Activated CD8-positive, alpha-beta memory T cell treated with anti-CD3 and anti-CD28 coated beads for 1 hour (primary cell): ENCODE data around the gene ADSS1.

Source experiments
- DNase-seq, 2 donors: peaks; one replicate each; pipeline ENCODE4 v3.0.0-alpha.2; 2020; ENCODE audit warnings: low read depth in 1 of 2; ENCODE audit errors: extremely low read depth in 1 of 2

Gene ADSS1

DNA sequence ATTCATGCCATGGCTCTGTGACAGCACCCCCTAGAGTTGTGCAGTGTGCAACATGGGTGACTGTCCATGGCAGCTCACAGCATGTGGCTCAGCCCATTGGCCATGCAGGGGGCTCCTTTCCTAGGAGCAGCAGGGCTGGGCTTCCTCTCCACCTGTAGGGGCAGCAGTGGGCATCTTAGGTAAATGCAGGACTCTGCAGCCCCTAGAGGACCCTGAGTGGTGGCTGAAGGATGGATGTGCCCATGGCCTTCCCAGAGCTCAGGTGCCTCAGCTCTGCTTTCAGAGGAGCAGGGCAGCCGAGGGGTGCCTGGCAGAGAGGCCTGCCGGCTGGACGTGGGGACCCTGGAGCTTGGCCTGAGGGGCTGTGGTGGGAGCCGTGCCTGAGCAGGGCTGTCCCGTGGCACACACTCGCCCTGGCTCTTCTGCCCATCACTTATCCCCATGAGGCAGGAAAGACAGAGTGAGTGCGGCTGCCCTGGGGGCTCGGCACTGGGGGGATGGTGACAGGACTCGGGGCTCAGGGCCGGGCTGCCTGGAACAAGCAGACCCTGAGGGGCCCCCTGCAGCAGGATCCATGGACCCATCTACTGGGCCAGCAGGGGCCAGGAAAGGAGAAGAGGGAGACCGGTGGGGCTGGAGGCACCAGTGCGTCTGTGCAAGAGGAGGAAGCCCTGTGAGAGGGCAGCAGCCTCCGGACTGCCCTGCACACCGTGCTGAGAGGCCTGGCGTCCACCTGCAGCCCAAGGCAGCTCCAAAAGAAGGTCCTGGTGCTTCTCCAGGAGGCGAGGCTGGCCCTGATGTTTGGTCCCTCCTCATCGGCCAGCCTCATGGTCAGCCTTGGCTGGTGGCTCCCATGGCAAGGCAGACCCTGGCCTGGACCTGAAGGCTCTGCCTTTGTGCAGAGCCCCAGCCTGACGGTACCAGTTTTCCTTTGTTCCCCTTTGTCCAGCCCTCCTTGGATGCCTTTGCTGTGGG lies 7.6 kb downstream of the ADSS1 start:
- DNase-seq: no peak

DNA sequence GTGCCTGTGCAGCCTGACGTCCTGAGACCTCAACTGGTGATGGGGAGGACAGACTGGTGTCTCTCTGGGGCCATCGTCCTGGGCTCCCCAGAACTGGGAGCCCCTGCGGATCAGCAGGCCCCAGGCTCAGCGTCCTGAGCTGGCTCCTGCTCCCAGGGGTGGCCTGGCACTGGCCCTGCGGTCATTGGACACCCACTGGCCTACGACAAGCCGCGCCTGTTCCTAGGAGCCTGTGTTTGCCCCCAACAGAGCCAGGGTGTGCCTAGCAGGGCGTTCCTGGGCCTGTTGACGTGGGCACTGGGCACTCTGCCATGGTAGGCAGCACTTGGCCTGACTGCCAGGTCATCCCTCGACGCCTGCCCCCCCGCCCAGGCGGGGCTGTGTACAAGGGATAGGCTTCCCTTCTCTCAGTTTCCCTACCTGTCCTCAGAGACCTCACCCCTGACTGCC lies 8.4 kb downstream of the ADSS1 start:
- DNase-seq: no peak

DNA sequence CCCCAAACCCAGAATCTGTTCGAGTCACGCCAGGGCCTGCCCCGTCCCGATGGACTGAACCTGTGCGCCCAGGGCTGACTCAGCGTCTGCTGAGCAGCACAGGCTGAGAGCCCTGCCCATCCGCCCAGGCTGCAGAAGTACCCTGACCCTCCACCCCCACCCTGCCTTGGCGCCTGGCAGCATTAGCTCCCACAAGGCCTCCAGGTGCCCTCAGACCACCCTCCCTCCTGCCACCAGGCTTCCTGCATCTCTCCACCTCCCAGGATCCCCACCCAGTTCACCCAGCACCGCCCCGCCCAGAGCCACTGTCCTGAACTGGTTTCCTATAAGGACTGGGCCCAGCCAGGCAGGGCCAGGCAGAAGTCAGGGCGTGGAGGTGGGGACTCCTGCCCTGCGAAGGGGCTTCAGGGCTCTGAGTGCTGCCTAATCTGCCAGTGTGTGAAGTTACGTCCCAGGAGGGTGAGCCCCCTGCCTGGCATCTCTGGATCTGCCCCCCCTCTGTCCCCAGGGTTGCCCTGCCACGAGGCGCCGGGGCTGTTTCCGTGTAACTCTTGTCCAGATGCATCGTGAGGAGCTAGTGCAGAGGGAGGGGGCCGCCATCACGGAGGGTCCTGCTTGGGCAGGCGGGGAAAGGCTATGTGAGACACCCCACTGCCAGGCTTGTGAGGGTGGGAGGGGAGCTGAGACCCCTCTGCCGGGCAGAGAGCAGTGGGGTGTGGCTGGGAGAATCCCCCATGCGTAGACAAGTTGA lies 9.1 kb downstream of the ADSS1 start:
- DNase-seq: no peak

DNA sequence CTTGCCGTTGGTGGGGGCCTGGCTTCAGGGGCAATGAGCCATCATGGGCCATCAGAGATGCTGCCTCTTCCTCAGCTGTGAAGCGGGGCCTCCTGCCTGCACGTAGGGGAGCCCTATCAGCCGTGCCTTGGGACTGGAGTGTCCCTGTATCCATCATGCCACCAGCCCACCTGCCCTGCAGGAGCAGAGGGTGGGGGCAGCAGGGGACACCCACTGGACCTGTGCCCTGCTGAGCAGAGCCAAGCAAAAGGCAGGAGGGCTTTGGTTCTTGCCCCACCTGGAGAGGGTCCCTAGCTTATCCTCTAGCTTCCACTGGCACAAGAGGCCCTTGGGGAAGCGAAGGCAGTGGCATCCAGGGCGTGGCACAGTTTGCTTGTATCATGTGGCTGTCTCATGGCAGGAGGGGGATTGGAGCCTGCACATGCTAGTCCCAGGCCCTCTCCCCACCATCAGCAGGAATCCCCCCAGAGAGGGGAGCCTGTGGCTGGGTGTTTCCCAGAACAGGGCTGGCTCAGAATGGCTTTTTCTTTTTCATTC lies 10.1 kb downstream of the ADSS1 start:
- no peak for DNase-seq

DNA sequence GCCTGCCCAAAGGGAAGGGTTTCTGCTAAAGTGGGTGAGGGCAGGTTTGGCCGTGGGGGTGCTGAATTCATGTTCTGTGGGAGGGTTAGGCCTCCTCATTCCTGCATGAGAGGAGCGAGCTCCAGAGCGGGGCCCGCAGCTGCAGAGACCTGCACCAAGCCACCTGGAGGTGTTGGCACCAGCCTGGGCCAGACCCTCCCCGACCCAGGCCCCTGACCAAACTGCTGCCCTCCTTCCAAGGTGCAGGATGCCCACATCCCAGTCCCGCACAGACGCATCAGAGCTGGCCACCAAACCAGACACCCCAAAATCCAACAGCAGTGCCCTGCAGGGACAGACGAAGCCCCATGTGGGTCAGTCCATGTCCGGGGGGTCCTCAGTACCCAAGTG lies 10.6 kb downstream of the ADSS1 start:
- DNase-seq: no peak

DNA sequence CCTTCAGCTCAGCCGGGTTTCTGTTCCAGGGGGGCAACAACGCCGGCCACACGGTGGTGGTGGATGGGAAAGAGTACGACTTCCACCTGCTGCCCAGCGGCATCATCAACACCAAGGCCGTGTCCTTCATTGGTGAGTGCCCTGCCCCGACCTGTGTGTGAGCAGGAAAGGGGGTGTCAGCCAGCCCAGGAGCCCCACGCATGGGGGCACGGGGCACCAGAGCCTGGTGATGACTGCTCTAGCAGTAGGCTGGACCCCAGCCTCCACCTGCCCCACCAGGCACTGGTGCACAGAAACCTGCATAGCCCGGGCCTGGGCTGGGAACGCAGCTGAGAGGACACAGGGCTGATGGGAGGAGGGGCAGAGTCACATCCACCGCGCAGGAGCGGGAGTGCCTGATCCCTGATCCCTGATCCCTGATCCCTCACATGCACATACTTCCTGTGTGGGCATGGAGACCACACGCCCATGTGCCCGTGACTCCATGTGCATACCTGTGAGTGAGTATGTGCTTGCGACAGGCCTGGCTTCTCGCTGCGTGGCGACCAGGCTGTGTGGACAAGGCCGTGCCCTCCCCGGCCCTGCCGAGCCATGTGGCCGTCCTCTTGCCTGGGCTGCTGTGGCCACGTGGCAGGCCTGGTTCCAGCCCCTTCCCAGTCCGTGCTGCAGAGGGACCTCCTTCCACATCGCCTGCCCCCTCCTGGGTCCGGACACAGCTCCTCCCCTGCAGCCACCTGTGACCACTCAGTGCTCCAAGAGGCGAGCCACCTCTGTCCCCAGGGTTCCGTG lies 11.2 kb downstream of the ADSS1 start:
- DNase-seq: no peak

DNA sequence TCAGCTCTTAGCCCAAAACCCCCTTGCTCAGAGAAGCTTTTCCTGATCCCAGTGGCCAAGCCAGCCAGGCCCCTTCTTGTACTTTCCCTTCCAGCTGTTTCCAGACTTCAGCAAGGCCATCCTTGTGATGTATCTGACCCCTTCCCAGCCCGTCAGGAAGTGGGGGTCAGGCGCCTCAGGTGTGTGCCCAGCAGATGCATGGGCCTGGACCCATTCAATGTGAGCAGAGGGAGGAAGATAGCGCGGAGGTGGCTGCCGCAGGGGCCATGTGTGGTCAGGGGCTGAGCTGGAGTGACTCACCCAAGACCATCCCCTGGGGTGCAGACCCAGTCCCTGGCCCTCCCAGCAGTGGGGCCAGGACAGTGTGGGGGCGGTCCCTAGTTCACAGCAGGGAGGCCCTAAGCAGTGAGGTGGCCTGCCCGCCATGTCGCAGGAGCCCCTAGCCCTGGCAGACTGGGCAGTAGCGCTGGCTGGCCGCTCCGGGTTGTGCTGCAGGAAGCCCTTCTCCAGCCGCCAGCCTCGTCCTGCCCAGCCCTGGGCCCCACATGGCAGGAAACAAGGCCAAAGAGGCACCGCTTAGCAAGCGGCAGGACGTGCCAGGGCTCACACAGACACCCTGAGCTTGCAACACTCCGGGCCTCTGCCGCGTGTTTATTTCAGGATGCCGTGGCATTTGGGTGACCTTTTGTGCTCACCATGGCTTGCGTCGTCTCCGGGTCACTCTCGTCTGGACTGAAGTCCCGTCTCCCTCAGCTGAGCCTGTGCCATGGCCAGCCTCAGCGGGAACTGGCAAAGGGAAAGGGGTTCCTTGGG lies 12.0 kb downstream of the ADSS1 start:
- no peak for DNase-seq

DNA sequence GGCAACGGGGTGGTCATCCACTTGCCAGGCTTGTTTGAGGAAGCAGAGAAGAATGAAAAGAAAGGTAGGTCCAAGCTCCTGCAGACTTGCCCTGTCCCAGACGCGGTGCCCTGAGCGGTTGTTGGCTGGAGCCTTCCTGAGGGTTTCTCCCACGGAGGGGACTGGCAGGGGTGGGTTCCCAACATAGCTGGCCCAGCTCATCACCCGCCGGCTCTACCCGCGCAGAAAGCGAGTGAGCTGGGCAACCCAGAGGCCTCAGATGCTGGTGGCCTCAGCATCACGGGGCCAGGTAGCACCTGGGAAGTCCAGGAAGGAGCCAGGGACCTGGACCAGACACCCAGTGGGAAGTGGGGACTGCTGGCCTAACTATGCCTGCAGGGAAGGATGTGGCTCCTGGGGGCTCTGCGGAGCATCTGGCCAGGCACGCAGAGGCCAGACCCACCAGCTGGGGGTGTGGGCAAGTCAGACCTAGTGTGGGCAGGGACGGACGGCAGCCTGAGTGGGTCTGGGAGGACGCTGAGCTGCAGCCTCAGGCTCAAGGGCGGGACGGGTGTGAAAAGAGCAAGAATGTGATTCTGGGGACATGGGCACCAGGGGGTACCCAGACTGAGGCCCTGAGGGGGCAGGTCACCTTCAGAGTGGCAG lies 14.5 kb downstream of the ADSS1 start:
- DNase-seq: no peak

DNA sequence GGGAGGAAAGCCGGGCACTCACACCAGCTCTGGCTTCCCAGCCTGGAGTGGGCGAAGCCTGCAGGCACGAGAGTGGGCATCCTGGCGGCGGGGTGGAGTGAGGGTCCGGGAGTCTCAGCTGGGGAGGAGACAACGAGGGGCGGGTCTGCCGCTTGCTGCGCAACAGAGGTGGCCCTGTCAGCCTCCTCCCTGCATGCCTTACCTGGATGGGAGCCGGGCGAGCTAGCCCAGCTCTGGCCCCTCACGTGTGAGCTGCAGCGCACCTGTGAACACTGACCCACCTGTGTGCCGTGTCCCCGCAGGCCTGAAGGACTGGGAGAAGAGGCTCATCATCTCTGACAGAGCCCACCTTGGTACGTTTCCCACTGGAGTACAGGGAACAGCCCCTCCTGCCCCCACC lies 15.0 kb downstream of the ADSS1 start:
- no peak for DNase-seq

DNA sequence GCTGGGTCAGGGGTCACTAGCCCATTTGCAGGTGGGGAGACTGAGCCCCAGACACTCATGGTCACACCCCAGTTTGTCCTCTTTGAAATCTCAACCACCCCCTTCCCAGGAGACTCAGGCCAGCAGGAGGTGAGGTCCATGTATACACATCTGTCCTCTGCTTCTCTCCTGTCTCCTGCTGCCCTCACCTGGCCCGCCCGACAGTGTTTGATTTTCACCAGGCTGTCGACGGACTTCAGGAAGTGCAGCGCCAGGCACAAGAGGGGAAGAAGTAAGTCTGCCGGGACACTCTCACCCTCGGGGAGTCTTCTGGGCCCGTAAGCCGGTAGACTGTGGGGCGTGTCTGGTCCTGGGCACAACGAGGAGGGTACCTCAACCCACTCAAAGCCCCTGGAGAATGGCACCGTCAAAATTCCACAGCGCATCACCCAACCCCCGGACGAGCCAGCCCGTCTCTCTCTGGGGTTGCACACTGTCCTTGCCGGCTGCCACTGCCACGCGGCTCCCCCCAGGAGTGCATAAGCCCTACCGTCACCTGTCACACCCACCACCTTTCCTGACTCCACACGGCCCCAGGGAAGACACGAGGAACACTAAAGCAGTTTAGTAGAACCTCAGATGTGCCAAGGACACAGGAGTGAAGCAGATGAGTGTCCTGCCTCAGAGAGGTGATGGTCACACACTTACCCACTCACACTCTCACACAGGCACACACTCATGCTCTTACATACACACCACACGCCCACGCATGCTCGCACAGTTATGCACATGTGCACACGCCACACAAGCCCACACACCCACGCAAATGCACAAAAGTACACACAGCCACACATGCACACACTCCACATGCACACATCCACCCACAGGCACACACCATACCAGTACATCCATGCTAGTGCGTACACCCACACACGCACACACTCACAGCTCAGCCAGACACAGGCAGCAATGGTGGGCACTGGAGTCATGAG lies 15.8 kb downstream of the ADSS1 start:
- DNase-seq: no peak

DNA sequence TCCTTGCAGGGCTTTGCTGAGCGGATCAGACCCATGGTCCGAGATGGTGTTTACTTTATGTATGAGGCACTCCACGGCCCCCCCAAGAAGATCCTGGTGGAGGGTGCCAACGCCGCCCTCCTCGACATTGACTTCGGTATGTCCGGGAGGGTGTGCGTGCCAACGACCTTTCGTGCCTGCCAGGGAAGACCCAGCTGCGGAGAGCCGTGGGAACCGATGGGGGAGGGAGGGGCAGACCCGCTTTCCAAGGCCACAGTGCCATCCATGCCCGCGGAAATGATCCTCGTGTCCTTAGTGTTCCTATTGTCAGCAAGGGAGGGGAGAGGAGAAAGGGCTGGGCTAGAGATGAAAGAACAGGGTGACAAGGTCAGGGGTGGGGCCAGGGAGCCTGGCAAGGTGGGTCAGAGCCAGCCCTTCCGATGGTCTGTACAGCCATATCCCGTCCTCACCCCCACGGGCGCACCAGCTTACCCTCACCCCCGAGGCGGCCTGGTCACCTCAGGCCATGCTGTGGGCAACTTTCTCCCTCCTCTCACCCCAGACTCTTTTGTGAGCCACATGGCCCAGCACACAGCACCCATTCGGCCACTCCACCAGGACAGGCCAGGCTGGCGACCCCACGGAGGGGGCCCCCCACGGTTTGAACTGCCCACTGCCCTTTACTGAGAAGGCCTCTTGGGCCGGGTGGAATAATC lies 17.2 kb downstream of the ADSS1 start:
- DNase-seq: no peak

DNA sequence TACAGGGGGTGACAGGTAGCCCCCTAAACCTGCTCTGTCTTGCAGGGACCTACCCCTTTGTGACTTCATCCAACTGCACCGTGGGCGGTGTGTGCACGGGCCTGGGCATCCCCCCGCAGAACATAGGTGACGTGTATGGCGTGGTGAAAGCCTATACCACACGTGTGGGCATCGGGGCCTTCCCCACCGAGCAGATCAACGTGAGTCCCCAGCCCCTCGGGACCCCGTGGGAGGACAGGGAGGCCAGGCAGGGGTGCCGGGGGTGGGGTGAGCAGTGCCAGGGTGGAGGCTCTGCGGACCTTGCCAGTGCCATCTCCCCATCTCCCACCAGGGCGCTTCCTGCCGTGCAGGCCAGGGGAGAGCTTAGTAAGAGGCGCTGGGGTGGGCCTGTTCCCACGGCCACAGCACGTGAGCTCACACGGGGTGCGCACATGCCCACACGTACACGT lies 17.8 kb downstream of the ADSS1 start:
- no peak for DNase-seq

DNA sequence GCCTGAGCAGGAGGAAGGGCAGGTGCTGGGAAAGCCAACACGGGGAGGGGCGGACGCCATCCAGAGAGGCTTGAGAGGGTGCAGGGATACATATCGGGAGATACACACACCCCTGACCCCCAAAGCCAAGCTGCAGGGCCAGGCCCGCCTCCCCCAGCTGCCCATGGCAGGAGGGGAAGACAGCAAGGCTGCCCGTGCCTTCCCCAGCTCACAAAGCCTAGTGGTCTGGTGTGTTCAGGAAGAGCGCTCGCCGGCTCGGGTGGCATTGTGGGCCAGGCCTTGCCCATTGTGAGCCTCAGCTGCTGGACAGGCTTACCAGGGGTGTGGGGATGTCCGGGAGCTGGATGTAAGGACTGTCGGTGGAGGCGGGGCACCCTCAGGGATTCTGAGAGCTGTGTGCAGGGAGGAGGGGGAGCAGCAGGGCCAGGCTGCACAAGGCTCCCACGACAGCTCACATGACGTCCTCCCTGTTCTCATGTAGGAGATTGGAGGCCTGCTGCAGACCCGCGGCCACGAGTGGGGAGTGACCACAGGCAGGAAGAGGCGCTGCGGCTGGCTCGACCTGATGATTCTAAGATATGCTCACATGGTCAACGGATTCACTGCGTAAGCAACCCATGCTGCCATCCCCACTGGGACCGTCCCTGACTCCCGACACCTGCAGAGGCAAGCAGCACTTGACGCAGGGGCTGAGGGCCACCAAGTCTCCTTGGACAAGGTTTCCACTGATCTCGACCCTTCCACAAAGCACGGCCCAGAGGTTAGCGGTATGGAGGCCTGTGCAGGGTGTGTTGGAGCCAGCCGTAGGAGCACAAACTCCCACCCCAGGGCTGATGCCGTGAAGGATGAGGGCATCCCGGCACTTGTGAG lies 18.8 kb downstream of the ADSS1 start:
- DNase-seq: no peak

DNA sequence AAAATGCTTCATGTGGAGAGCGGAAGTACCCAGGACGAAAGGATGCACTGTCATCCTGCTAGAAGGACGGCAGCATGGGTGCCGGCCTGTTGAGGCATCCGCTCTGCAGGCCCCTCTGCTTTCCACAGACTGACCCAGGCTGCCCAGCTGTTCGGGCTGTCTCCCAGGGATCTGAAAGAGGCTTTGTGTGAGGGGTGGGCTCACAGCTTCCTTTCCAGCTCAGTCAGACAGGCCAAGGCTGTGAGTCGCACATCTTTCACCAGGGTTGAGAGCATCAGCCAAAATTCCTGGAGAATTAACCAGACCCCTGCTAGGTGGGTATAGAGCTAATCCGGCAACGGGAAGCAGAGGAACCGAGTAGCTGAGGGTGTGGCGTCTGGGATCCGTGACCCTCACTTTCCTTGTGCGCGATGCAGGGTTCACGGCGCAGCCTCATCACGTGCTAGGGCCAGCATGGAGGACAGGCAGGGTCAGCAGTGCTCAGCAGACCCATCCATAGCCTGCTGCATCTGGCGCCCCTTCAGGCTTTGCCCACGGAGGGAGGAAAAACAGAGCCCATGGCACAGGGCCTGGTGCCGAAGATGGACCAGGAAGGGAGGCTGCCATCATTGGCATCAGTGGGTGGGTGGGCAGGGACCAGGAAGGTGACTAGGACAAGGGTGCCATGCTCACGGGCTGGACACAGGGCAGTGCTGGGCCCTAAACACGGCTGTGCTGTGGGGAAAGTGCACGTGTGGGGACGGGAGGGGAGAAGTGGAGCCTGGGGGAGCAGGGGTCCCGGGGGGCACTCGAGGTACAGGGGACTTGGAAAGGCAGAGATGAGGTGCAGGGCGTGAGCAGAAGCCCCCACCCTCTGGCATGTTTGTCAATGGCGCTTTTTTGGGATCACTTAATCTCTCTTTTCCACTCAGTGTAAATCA lies 19.7 kb downstream of the ADSS1 start:
- DNase-seq: no peak

DNA sequence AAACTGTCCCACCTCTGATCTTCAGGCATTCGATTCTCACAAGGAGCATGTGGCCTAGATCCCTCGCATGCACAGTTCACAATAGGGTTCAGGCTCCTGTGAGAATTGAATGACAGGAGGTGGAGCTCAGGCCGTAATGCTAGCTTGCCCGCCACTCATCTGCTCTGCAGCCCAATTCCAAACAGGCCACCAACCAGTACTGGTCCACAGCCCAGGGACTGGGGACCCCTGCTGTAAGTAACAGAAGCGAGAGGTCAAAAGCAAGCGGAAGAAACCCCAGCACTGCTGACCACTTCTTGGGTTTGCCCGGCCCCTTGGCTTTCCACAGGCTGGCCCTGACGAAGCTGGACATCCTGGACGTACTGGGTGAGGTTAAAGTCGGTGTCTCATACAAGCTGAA lies 20.5 kb downstream of the ADSS1 start:
- no peak for DNase-seq

DNA sequence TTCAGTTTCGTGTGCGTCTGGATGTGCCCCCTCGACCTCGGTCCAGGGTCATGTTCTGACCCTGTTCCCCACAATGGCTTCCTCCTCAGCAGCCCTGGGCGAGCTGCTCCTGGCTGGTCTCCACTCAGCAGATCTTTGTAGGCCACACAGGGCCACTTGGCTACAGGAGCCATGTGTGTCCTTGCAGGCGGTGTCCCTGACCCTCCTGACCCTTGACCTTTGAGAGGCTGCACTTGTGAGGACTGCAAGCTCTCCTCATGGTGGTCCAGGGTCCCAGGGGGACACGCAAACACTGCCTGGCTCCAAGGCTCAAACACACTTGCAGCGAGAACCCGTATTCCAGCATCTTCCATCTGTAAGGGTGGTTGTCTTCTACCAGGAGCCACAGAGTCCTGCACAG lies 21.4 kb downstream of the ADSS1 start:
- DNase-seq: no peak
